HAP-1 (cell line): ENCODE results near the gene TPK1.
"Not testable (repeated sequence)": the region's sequence is repeated elsewhere in the genome, so short reads cannot be mapped to it uniquely, and the experiment has no call there.

ENCODE experiments used
- DNase-seq, 2 experiments: peaks; one replicate each; pipeline ENCODE4 v3.0.0-alpha.2; 2016 to 2020; ENCODE audit warnings: low spot score in 2 of 2
- H3K27me3 ChIP-seq: fragments of 250-450 bp; sonication (Bioruptor Pico); 2 replicates; pipeline ENCODE4 v1.5.1; 2020; ENCODE audit warnings: low read depth, mild to moderate bottlenecking, moderate library complexity
- H3K36me3 ChIP-seq: fragments of 250-450 bp; sonication (Bioruptor Pico); replicated peaks from 2 replicates; pipeline ENCODE4 v1.5.1; 2020; ENCODE audit warnings: mild to moderate bottlenecking
- H3K4me1 ChIP-seq: fragments of 250-450 bp; sonication (Bioruptor Pico); 2 replicates; pipeline ENCODE4 v1.5.1; 2020; ENCODE audit warnings: mild to moderate bottlenecking
- H3K4me3 ChIP-seq: fragments of 250-450 bp; sonication (Bioruptor Pico); 2 replicates; pipeline ENCODE4 v1.5.1; 2020; ENCODE audit warnings: mild to moderate bottlenecking, moderate library complexity
- H3K9me3 ChIP-seq: fragments of 250-450 bp; sonication (Bioruptor Pico); 2 replicates; pipeline ENCODE4 v1.5.1; 2020; ENCODE audit warnings: mild to moderate bottlenecking, moderate library complexity
- in situ Hi-C: fragments of 300-500 bp; cut with MboI; formaldehyde crosslinking; loops from 3 replicates; pipeline ENCODE4 v1.14.3; 2020; ENCODE audit warnings: low sequenced_read_pairs, inconsistent platforms, mixed read lengths

The TPK1 gene

GRCh38 chr7:144579687-144580086 is 256.2 kb downstream of the TPK1 start:
- Histone ChIP-seq H3K36me3 (no peaks in the 10 kb centered on the region), H3K9me3 (no peaks in the 10 kb centered on the region), H3K4me3 (no peak overlapping the region), H3K4me1 (no peaks in the 10 kb centered on the region), H3K27me3 (no peaks in the 10 kb centered on the region)
- no peak for DNase-seq
- in situ Hi-C loops, result no loop called here

GRCh38 chr7:144575456-144575855 is 260.4 kb downstream of the TPK1 start:
- no peak for DNase-seq
- in situ Hi-C loops, result no loop called here
- no peaks in the 10 kb centered on the region for H3K4me1 ChIP-seq
- H3K9me3 ChIP-seq, result no peaks in the 10 kb centered on the region
- no peaks in the 10 kb centered on the region for H3K36me3 ChIP-seq
- no peaks in the 10 kb centered on the region for H3K27me3 ChIP-seq
- H3K4me3 ChIP-seq, result no peak overlapping the region

- H3K36me3 ChIP-seq, H3K4me3 ChIP-seq, DNase-seq, H3K9me3 ChIP-seq, H3K4me1 ChIP-seq, H3K27me3 ChIP-seq, in situ Hi-C loops: not testable (repeated sequence)
Observed at GRCh38 chr7:144574753-144575152, 261.1 kb downstream of the TPK1 start.

- Histone ChIP-seq H3K4me1 (peaks cover 11% of the 10 kb centered on the region), H3K9me3 (no peaks in the 10 kb centered on the region), H3K4me3 (no peak overlapping the region), H3K27me3 (no peaks in the 10 kb centered on the region), H3K36me3 (no peaks in the 10 kb centered on the region)
- DNase-seq, result no peak
- in situ Hi-C loops, result no loop called here
Observed at GRCh38 chr7:144568233-144568632, 267.6 kb downstream of the TPK1 start.

- H3K4me3 ChIP-seq, result no peak overlapping the region
- no peaks in the 10 kb centered on the region for H3K36me3 ChIP-seq
- in situ Hi-C loops, result no loop called here
- no peaks in the 10 kb centered on the region for H3K27me3 ChIP-seq
- no peaks in the 10 kb centered on the region for H3K9me3 ChIP-seq
- peak; percentile 58 to 79 for DNase-seq
- H3K4me1 ChIP-seq, result peaks cover 11% of the 10 kb centered on the region
Observed at GRCh38 chr7:144565586-144565985, 270.3 kb downstream of the TPK1 start.

- no peak overlapping the region for H3K4me3 ChIP-seq
- no peaks in the 10 kb centered on the region for H3K9me3 ChIP-seq
- H3K4me1 ChIP-seq, result no peaks in the 10 kb centered on the region
- DNase-seq, result no peak
- in situ Hi-C loops, result no loop called here
- H3K27me3 ChIP-seq, result no peaks in the 10 kb centered on the region
- H3K36me3 ChIP-seq, result no peaks in the 10 kb centered on the region
Observed at GRCh38 chr7:144549861-144550260, 286.0 kb downstream of the TPK1 start.

- no peaks in the 10 kb centered on the region for H3K36me3 ChIP-seq
- DNase-seq, result no peak
- no peaks in the 10 kb centered on the region for H3K4me1 ChIP-seq
- H3K4me3 ChIP-seq, result no peak overlapping the region
- in situ Hi-C loops, result no loop called here
- H3K27me3 ChIP-seq, result no peaks in the 10 kb centered on the region
- H3K9me3 ChIP-seq, result no peaks in the 10 kb centered on the region
Observed at GRCh38 chr7:144548556-144548955, 287.3 kb downstream of the TPK1 start.

- no peaks in the 10 kb centered on the region for H3K9me3 ChIP-seq
- in situ Hi-C loops, result no loop called here
- no peak for DNase-seq
Observed at GRCh38 chr7:144547888-144548287, 288.0 kb downstream of the TPK1 start.

GRCh38 chr7:144546782-144547181 is 289.1 kb downstream of the TPK1 start:
- Histone ChIP-seq H3K4me3 (no peak overlapping the region), H3K9me3 (no peaks in the 10 kb centered on the region), H3K4me1 (no peaks in the 10 kb centered on the region), H3K36me3 (no peaks in the 10 kb centered on the region), H3K27me3 (no peaks in the 10 kb centered on the region)
- in situ Hi-C loops, result no loop called here
- DNase-seq, result no peak

More at GRCh38 chr7:144547888-144548287, 288.0 kb downstream of the TPK1 start:
- no peaks in the 10 kb centered on the region for H3K4me1 ChIP-seq
- H3K36me3 ChIP-seq, result no peaks in the 10 kb centered on the region
- H3K27me3 ChIP-seq, result no peaks in the 10 kb centered on the region
- H3K4me3 ChIP-seq, result no peak overlapping the region

- H3K36me3 ChIP-seq, result no peaks in the 10 kb centered on the region
- no peaks in the 10 kb centered on the region for H3K27me3 ChIP-seq
- H3K4me1 ChIP-seq, result no peaks in the 10 kb centered on the region
- in situ Hi-C loops, result no loop called here
- H3K9me3 ChIP-seq, result no peaks in the 10 kb centered on the region
- DNase-seq, result no peak
- H3K4me3 ChIP-seq, result no peak overlapping the region
Observed at GRCh38 chr7:144545330-144545729, 290.5 kb downstream of the TPK1 start.

GRCh38 chr7:144534655-144535395 is 301.0 kb downstream of the TPK1 start:
- in situ Hi-C loops, result no loop called here
- Histone ChIP-seq H3K36me3 (no peaks in the 10 kb centered on the region), H3K4me3 (no peak overlapping the region), H3K4me1 (peaks cover 8% of the 10 kb centered on the region), H3K27me3 (no peaks in the 10 kb centered on the region), H3K9me3 (no peaks in the 10 kb centered on the region; the same call in 1 of the 2 replicates)
- peak; percentile 58 to 94 for DNase-seq

- H3K4me1 ChIP-seq, result peaks cover 14% of the 10 kb centered on the region
- DNase-seq, result peak; percentile 44 to 60
- H3K27me3 ChIP-seq, result no peaks in the 10 kb centered on the region
- in situ Hi-C loops, result no loop called here
- H3K4me3 ChIP-seq, result no peak overlapping the region
- no peaks in the 10 kb centered on the region for H3K36me3 ChIP-seq
- no peaks in the 10 kb centered on the region; the same call in 1 of the 2 replicates for H3K9me3 ChIP-seq
Observed at GRCh38 chr7:144534196-144534595, 301.7 kb downstream of the TPK1 start.

GRCh38 chr7:144531181-144531580 is 304.7 kb downstream of the TPK1 start:
- Histone ChIP-seq H3K4me3 (no peak overlapping the region), H3K36me3 (no peaks in the 10 kb centered on the region), H3K9me3 (no peaks in the 10 kb centered on the region; the same call in 1 of the 2 replicates), H3K4me1 (peaks cover 16% of the 10 kb centered on the region), H3K27me3 (no peaks in the 10 kb centered on the region)
- in situ Hi-C loops, result no loop called here
- DNase-seq, result no peak

GRCh38 chr7:144529269-144529926 is 306.5 kb downstream of the TPK1 start:
- H3K4me3 ChIP-seq, result no peak overlapping the region
- H3K9me3 ChIP-seq, result no peaks in the 10 kb centered on the region
- no peaks in the 10 kb centered on the region for H3K27me3 ChIP-seq
- in situ Hi-C loops, result no loop called here
- peaks cover 24% of the 10 kb centered on the region for H3K4me1 ChIP-seq
- H3K36me3 ChIP-seq, result no peaks in the 10 kb centered on the region
- DNase-seq, result peak; percentile 12 to 18
